OCI-LY3 (cell line): ENCODE measurements around the gene CUBN.

ENCODE experiments used
- EZH2phosphoT487 ChIP-seq: fragments of 200-600 bp; shearing (Covaris generic); IDR thresholded peaks from 2 replicates; pipeline ENCODE4 v1.6.1; 2018; ENCODE audit warnings: antibody characterized with exemption, mixed run types, low read depth
- TF ChIP-seq, protein P1 (sequence below): fragments of 200-600, 300-600 bp; sonication (generic); IDR thresholded peaks from 2 replicates; pipeline ENCODE4 v1.5.1; 2014; ENCODE audit warnings: antibody characterized with exemption, low read length, low read depth

DNA sequence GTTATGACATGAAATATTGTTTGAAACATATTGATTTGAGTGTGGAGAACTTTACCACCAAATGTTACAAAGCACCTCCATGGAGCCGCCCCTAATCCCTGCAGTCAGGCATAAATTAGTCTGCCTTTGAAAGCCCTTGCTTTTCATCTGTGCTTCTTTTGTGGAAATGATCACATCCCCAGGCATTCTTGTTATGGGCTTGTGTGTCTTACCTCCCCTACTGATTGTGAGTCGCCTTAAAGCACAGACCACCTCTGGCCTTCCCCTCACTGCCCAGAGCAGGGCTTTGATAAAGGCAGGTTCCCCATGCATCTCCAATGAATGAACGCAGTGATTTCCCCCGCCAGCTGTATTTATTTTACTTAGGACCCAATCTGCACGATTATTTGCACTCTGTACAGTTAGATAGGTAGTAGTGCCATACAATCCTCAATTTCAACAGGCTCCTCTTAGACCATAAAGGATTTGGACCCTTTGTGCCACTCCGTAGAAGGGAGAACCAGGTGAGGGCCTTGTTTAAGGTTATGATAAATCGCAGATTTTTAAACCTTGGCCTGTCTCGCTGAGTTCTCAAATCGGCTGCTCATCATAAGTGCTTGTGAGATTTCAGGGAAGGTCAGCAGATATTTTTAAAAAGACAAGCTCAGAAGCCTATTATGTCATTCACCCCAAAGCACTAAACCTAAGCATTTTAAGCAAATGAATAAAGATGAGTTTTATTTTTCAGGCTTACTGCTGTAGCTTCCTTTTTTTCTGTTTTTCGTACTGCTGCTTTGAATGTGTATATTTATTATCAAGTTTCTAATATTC is 107.8 kb downstream of the CUBN start:
- TF ChIP-seq, protein P1, sequence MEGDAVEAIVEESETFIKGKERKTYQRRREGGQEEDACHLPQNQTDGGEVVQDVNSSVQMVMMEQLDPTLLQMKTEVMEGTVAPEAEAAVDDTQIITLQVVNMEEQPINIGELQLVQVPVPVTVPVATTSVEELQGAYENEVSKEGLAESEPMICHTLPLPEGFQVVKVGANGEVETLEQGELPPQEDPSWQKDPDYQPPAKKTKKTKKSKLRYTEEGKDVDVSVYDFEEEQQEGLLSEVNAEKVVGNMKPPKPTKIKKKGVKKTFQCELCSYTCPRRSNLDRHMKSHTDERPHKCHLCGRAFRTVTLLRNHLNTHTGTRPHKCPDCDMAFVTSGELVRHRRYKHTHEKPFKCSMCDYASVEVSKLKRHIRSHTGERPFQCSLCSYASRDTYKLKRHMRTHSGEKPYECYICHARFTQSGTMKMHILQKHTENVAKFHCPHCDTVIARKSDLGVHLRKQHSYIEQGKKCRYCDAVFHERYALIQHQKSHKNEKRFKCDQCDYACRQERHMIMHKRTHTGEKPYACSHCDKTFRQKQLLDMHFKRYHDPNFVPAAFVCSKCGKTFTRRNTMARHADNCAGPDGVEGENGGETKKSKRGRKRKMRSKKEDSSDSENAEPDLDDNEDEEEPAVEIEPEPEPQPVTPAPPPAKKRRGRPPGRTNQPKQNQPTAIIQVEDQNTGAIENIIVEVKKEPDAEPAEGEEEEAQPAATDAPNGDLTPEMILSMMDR = no peak
- TF ChIP-seq EZH2phosphoT487 = no peak
